HEK293T (cell line): Measurements from ENCODE around the gene SIGLEC5.

Source experiments
- ELF4 ChIP-seq: fragments of 450-650 bp; IDR thresholded peaks from 2 replicates; pipeline ENCODE4 v1.6.1; 2017; ENCODE audit warnings: antibody characterized with exemption
- FOXK2 ChIP-seq: fragments of 450-650 bp; IDR thresholded peaks from 2 replicates; pipeline ENCODE4 v1.6.1; 2016; ENCODE audit warnings: mild to moderate bottlenecking
- FOXM1 ChIP-seq: fragments of 450-650 bp; IDR thresholded peaks from 2 replicates; pipeline ENCODE4 v1.6.1; 2017; ENCODE audit warnings: mild to moderate bottlenecking, borderline replicate concordance
- PKNOX1 ChIP-seq: fragments of 450-650 bp; IDR thresholded peaks from 2 replicates; pipeline ENCODE4 v1.6.1; 2016
- SUZ12 ChIP-seq: fragments of 450-650 bp; IDR thresholded peaks from 2 replicates; pipeline ENCODE4 v1.6.1; 2016; ENCODE audit warnings: mild to moderate bottlenecking

GRCh38 chr19:51568456-51568855 lies 61.7 kb downstream of the SIGLEC5 start:
- TF ChIP-seq SUZ12 = no peak
- no peak for TF ChIP-seq PKNOX1
- TF ChIP-seq FOXM1 = no peak
- TF ChIP-seq FOXK2 = no peak
- TF ChIP-seq ELF4 = no peak
